ENCODE measurements around the gene CACNA1C. TPM values are rescaled to one million over a fixed set of nuclear protein-coding genes. Genes with fewer than 3 reads are reported as not detected.

The CACNA1C gene
- total RNA-seq, 4 donors from 2014 or later: 5.2 to 12.9 (median 6.3) TPM

DNA sequence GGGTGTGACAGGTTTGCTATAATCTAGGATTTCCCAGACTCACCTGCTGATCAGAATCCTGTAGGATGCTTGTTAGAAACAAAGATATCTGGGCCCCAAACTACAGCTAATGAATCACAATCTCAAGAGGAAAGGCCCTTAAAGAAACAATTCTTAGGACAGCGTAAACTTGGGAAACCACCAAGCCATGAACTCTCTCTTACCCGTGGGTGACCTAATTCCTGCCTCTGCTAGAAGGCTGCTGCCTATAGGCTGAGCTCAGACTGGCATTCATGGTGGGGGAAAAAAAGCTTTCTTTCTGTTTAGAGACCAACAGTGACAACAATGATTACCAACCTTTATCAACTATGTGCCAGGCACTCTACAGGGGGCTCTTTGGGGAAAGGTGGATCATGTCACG, 528.0 kb downstream of the CACNA1C start:
- H3K4me1 ChIP-seq: peaks cover 0 to 11% (median 2%) of the 10 kb centered on the region in 4 donors
- no peaks in the 10 kb centered on the region for H3K9me3 ChIP-seq
- H3K27me3 ChIP-seq: peaks cover 0 to 6% of the 10 kb centered on the region in 2 donors
- H3K27ac ChIP-seq: no peak overlapping the region
- DNase-seq (ENCODE audit: low spot score in 2 of 2): no peak
- no peaks in the 10 kb centered on the region for H3K36me3 ChIP-seq
- no peak overlapping the region for H3K4me3 ChIP-seq
- 20 to 35% methylated on average over 3 of the region's 3 CpGs for WGBS, 2 donors
- no peak for TF ChIP-seq POLR2A (IDR thresholded peaks at IDR 0.05)
- TF ChIP-seq, protein P1, sequence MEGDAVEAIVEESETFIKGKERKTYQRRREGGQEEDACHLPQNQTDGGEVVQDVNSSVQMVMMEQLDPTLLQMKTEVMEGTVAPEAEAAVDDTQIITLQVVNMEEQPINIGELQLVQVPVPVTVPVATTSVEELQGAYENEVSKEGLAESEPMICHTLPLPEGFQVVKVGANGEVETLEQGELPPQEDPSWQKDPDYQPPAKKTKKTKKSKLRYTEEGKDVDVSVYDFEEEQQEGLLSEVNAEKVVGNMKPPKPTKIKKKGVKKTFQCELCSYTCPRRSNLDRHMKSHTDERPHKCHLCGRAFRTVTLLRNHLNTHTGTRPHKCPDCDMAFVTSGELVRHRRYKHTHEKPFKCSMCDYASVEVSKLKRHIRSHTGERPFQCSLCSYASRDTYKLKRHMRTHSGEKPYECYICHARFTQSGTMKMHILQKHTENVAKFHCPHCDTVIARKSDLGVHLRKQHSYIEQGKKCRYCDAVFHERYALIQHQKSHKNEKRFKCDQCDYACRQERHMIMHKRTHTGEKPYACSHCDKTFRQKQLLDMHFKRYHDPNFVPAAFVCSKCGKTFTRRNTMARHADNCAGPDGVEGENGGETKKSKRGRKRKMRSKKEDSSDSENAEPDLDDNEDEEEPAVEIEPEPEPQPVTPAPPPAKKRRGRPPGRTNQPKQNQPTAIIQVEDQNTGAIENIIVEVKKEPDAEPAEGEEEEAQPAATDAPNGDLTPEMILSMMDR (IDR thresholded peaks at IDR 0.05): no peak
- no peak for TF ChIP-seq EP300 (IDR thresholded peaks at IDR 0.05)

DNA sequence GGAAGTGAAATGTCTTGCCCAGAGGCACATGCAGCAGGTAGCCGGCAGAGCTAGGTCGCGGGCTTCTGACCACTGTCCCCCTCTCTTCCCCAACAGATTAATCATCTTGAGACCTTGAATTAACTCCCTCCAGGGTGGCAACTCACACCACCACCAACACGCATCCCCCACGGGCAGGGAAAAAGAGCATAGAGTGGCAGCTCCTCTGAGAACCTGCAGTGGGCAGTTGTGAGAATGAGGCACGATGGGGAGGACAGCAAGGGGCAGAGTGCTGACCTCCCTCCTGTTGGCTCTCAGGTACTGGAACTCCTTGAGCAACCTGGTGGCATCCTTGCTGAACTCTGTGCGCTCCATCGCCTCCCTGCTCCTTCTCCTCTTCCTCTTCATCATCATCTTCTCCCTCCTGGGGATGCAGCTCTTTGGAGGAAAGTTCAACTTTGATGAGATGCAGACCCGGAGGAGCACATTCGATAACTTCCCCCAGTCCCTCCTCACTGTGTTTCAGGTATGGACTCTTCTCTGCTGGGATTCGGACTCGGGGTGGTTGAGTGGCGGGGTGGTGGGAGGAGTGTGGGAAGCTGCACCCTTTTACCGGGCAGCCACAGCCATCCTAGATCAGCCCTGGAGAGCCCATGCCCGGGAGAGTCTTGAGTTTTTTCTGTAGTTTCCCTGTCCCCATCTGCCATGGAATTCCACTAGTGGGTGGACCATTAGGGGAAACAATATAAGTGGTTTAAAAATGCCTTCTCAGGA, 528.7 kb downstream of the CACNA1C start:
- H3K27me3 ChIP-seq: peaks cover 0 to 6% of the 10 kb centered on the region in 2 donors
- H3K4me1 ChIP-seq: peaks cover 0 to 11% (median 2%) of the 10 kb centered on the region in 4 donors
- H3K4me3 ChIP-seq: no peak overlapping the region
- H3K27ac ChIP-seq: no peak overlapping the region
- DNase-seq (ENCODE audit: low spot score in 2 of 2): no peak
- no peaks in the 10 kb centered on the region for H3K9me3 ChIP-seq
- TF ChIP-seq, protein P1 (IDR thresholded peaks at IDR 0.05): no peak
- no peak for TF ChIP-seq EP300 (IDR thresholded peaks at IDR 0.05)
- TF ChIP-seq POLR2A (IDR thresholded peaks at IDR 0.05): no peak
- WGBS, 2 donors: 78 to 79% methylated on average over 15 of the region's 15 CpGs
- H3K36me3 ChIP-seq: no peaks in the 10 kb centered on the region

DNA sequence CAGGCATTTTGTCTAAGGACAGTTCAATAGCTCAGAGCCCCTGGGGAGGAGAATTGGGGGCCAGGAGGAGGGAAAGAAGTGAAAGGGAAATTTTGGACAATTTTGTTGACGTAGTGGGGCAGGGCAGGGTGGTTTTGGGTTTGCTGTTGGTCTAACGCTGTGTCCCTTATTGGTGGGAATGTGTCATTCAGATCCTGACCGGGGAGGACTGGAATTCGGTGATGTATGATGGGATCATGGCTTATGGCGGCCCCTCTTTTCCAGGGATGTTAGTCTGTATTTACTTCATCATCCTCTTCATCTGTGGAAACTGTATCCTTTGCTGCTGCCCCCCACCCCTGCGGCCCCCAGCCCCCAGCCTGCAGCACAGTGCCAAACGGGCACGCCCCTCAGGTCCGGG, 529.8 kb downstream of the CACNA1C start:
- H3K4me3 ChIP-seq: peak overlapping the region in 1 of 4 donors; percentile 27
- TF ChIP-seq EP300 (IDR thresholded peaks at IDR 0.05) (no peak), POLR2A (IDR thresholded peaks at IDR 0.05) (no peak)
- TF ChIP-seq, protein P1 (IDR thresholded peaks at IDR 0.05): no peak
- H3K4me1 ChIP-seq: peaks cover 0 to 11% (median 2%) of the 10 kb centered on the region in 4 donors
- H3K9me3 ChIP-seq: no peaks in the 10 kb centered on the region
- 50 to 63% methylated on average over 7 to 9 of the region's 9 CpGs for WGBS, 2 donors
- H3K27ac ChIP-seq: no peak overlapping the region
- no peak for DNase-seq (ENCODE audit: low spot score in 2 of 2)
- no peaks in the 10 kb centered on the region for H3K36me3 ChIP-seq
- H3K27me3 ChIP-seq: peaks cover 0 to 6% of the 10 kb centered on the region in 2 donors

DNA sequence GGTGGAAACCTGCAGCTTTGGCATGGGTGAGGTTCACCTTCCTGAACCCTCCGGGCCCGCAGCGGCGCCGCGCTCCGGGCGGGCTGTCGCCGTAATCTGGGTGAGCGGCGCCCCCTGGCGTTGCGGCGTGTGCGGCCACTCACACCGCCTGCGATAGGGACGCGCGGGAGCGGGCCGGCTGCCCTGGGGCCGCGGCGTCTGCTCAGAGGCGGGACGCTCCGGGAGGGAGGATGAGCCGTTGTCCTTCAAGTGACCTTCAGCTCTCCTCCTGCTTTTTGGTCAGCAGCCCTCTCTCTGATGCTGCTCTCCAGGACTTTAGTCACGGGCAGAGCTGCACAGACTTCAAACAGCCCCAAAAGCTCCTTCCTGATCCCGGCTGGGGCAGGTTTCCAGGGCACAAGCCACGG, 530.3 kb downstream of the CACNA1C start:
- DNase-seq (ENCODE audit: low spot score in 2 of 2): peak; percentile 40 to 50
- 5 to 9% methylated on average over 11 to 33 of the region's 33 CpGs for WGBS, 2 donors
- H3K9me3 ChIP-seq: no peaks in the 10 kb centered on the region
- H3K27me3 ChIP-seq: peaks cover 0 to 6% of the 10 kb centered on the region in 2 donors
- TF ChIP-seq POLR2A (IDR thresholded peaks at IDR 0.05): no peak
- TF ChIP-seq EP300 (IDR thresholded peaks at IDR 0.05): no peak
- TF ChIP-seq, protein P1 (IDR thresholded peaks at IDR 0.05): peak; percentile 82 to 94 (median 88)
- H3K27ac ChIP-seq: no peak overlapping the region
- peaks cover 0 to 11% (median 2%) of the 10 kb centered on the region in 4 donors for H3K4me1 ChIP-seq
- peak overlapping the region in 1 of 4 donors; percentile 27 for H3K4me3 ChIP-seq
- no peaks in the 10 kb centered on the region for H3K36me3 ChIP-seq

GRCh38 chr12:2583642-2584401, 531.0 kb downstream of the CACNA1C start:
- no peak for DNase-seq (ENCODE audit: low spot score in 2 of 2)

More at GRCh38 chr12:2583642-2584401, 531.0 kb downstream of the CACNA1C start:
- WGBS, 2 donors: 39 to 51% methylated on average over 9 of the region's 9 CpGs
- peaks cover 0 to 11% (median 2%) of the 10 kb centered on the region in 4 donors for H3K4me1 ChIP-seq
- no peaks in the 10 kb centered on the region for H3K36me3 ChIP-seq
- no peak overlapping the region for H3K27ac ChIP-seq
- TF ChIP-seq POLR2A (IDR thresholded peaks at IDR 0.05) (no peak), EP300 (IDR thresholded peaks at IDR 0.05) (no peak)
- TF ChIP-seq, protein P1 (IDR thresholded peaks at IDR 0.05): no peak
- no peak overlapping the region for H3K4me3 ChIP-seq
- H3K27me3 ChIP-seq: peaks cover 0 to 6% of the 10 kb centered on the region in 2 donors
- no peaks in the 10 kb centered on the region for H3K9me3 ChIP-seq

All from tibial nerve (tissue), 4 donors.